Measurements from ENCODE around the gene KCNE5.

DNA sequence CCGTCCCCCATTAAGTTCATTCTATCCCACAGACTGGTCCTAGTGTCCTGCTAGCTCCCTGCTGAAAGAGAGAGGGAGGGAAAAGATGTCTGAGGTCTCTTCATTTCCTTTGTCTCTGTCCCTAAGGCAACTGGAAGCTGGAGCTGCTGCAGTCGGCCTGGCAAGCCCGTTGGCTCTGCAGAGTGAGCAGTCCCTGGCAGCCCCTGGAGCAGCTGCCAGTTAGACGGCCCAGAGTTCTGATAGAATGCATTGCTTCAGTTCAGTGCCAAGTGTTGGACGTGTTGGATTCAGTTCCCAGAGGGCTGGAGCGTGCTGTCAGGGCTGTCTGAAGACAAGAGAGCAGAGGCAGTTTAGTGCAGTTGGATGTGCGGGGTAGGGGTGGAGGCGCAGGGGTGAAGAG lies 975 bp downstream of the KCNE5 start:
- TF ChIP-seq POLR2A (IDR thresholded peaks at IDR 0.05; ENCODE audit: low read depth, low read length), result no peak
- TF ChIP-seq POLR2AphosphoS5 (IDR thresholded peaks at IDR 0.05; ENCODE audit: low read depth, low read length), result no peak

Data from GM12892 (cell line).